Measurements from ENCODE around the gene VAT1. TPM values are rescaled to one million over a fixed set of nuclear protein-coding genes. Genes with fewer than 3 reads are reported as not detected.

VAT1 gene
- total RNA-seq, 1 donor from 2014 or later = 398 TPM

GRCh38 chr17:43014649-43015542 is 7.3 kb downstream of the VAT1 start:
- H3K36me3 ChIP-seq (ENCODE audit: control insufficient read depth, insufficient read depth, low read length) = peaks cover 2% of the 10 kb centered on the region
- no peak overlapping the region for H3K4me3 ChIP-seq (ENCODE audit: low read depth, low read length)
- H3K27me3 ChIP-seq (ENCODE audit: control insufficient read depth, insufficient read depth, low read length) = no peaks in the 10 kb centered on the region
- no peak for TF ChIP-seq CTCF (IDR thresholded peaks at IDR 0.05; ENCODE audit: insufficient read depth, low read length, poor library complexity, severe bottlenecking)
- no peak for DNase-seq (ENCODE audit: low read depth)

- H3K4me3 ChIP-seq (ENCODE audit: low read depth, low read length) = no peak overlapping the region
- TF ChIP-seq CTCF (IDR thresholded peaks at IDR 0.05; ENCODE audit: insufficient read depth, low read length, poor library complexity, severe bottlenecking) = no peak
- no peak for DNase-seq (ENCODE audit: low read depth)
- H3K27me3 ChIP-seq (ENCODE audit: control insufficient read depth, insufficient read depth, low read length) = no peaks in the 10 kb centered on the region
- peaks cover 2% of the 10 kb centered on the region for H3K36me3 ChIP-seq (ENCODE audit: control insufficient read depth, insufficient read depth, low read length)
Observed at GRCh38 chr17:43014020-43014648, 8.1 kb downstream of the VAT1 start.

GRCh38 chr17:43013296-43013695 is 8.9 kb downstream of the VAT1 start:
- DNase-seq (ENCODE audit: low read depth) = no peak
- no peak for TF ChIP-seq CTCF (IDR thresholded peaks at IDR 0.05; ENCODE audit: insufficient read depth, low read length, poor library complexity, severe bottlenecking)
- Histone ChIP-seq H3K36me3 (ENCODE audit: control insufficient read depth, insufficient read depth, low read length) (peaks cover 2% of the 10 kb centered on the region), H3K27me3 (ENCODE audit: control insufficient read depth, insufficient read depth, low read length) (no peaks in the 10 kb centered on the region), H3K4me3 (ENCODE audit: low read depth, low read length) (no peak overlapping the region)

GRCh38 chr17:43011728-43012472 is 10.3 kb downstream of the VAT1 start:
- H3K4me3 ChIP-seq (ENCODE audit: low read depth, low read length) = no peak overlapping the region
- H3K27me3 ChIP-seq (ENCODE audit: control insufficient read depth, insufficient read depth, low read length) = no peaks in the 10 kb centered on the region
- peaks cover 2% of the 10 kb centered on the region for H3K36me3 ChIP-seq (ENCODE audit: control insufficient read depth, insufficient read depth, low read length)
- no peak for DNase-seq (ENCODE audit: low read depth)
- no peak for TF ChIP-seq CTCF (IDR thresholded peaks at IDR 0.05; ENCODE audit: insufficient read depth, low read length, poor library complexity, severe bottlenecking)

- Histone ChIP-seq H3K27me3 (ENCODE audit: control insufficient read depth, insufficient read depth, low read length) (no peaks in the 10 kb centered on the region), H3K36me3 (ENCODE audit: control insufficient read depth, insufficient read depth, low read length) (no peaks in the 10 kb centered on the region), H3K4me3 (ENCODE audit: low read depth, low read length) (no peak overlapping the region)
- no peak for DNase-seq (ENCODE audit: low read depth)
- TF ChIP-seq CTCF (IDR thresholded peaks at IDR 0.05; ENCODE audit: insufficient read depth, low read length, poor library complexity, severe bottlenecking) = no peak
Observed at GRCh38 chr17:43010667-43011308, 11.4 kb downstream of the VAT1 start.

All from kidney epithelial cell (primary cell).